ENCODE results near the gene SCIMP.

The SCIMP gene

DNA sequence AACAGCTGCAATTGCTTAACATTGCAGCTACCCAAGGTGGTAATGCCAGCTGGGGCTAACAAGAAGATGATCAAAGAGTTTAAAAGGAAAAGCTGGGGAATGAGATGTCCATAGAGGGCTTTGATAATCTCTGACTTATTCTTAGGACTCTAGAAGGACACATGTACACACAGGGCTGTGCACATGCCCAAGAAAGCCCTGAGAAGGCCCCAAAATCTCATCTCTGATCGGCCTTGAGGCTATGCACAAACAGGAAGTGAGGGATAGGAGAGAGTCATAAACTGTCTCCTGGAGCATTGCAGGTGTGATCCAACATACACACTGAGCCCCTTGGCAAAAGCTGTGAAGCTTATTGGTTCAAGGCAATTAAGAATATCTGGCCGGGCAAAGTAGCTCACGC lies 30.2 kb upstream of the SCIMP start:
- no peak overlapping the region for H3K4me3 ChIP-seq (ENCODE audit: low read length)
- no peak for DNase-seq (ENCODE audit: low read depth)
- TF ChIP-seq, protein P1, sequence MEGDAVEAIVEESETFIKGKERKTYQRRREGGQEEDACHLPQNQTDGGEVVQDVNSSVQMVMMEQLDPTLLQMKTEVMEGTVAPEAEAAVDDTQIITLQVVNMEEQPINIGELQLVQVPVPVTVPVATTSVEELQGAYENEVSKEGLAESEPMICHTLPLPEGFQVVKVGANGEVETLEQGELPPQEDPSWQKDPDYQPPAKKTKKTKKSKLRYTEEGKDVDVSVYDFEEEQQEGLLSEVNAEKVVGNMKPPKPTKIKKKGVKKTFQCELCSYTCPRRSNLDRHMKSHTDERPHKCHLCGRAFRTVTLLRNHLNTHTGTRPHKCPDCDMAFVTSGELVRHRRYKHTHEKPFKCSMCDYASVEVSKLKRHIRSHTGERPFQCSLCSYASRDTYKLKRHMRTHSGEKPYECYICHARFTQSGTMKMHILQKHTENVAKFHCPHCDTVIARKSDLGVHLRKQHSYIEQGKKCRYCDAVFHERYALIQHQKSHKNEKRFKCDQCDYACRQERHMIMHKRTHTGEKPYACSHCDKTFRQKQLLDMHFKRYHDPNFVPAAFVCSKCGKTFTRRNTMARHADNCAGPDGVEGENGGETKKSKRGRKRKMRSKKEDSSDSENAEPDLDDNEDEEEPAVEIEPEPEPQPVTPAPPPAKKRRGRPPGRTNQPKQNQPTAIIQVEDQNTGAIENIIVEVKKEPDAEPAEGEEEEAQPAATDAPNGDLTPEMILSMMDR (conservative IDR thresholded peaks at IDR 0.05; ENCODE audit: low read length) = no peak

DNA sequence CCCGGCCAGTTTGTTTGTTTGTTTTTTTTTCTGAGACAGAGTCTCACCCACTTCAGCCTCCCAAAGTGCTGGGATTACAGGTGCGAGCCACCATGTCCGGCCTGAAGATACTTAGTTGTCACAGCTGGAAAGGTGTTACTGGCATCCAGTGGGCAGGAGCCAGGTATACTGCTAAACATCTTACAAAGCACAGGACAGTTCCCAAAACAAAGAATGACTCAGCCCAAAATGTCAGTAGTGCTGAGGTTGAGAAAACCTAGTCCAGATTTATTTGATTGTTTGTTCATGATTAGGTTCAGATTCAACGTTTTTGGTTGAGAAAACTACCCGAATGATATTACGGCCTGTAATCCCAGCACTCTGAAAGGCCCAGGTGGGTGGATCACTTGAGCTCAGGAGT lies 28.8 kb upstream of the SCIMP start:
- H3K4me3 ChIP-seq (ENCODE audit: low read length) = no peak overlapping the region
- no peak for DNase-seq (ENCODE audit: low read depth)
- TF ChIP-seq, protein P1 (conservative IDR thresholded peaks at IDR 0.05; ENCODE audit: low read length) = no peak

DNA sequence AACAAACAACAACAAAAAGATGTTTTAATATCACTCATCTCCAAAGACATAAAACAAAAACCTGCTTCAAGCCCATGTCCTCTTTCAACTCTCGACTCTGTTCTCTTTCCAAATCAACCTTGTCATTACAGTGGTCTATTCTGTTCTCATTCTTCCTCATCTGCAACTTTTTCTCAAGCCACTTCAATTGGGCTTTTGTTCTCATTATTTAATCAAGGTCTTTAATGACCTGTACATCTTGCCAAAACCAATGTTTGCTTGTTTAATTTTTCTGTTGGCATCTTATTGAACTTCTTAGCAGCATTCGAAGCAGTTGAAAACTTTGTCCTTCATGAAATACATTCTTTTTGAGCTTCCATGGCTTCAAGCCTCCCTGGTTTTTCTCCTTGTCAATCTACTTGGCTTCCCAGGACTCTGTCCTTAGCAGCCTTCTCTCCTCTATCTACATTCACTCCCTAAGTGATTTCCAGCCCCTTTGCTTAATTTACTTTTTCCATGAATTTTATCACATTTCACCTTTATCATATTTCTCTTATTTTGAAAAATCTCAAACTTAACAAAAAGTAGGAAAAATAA lies 27.8 kb upstream of the SCIMP start:
- no peak overlapping the region for H3K4me3 ChIP-seq (ENCODE audit: low read length)
- TF ChIP-seq, protein P1 (conservative IDR thresholded peaks at IDR 0.05; ENCODE audit: low read length) = no peak
- no peak for DNase-seq (ENCODE audit: low read depth)

DNA sequence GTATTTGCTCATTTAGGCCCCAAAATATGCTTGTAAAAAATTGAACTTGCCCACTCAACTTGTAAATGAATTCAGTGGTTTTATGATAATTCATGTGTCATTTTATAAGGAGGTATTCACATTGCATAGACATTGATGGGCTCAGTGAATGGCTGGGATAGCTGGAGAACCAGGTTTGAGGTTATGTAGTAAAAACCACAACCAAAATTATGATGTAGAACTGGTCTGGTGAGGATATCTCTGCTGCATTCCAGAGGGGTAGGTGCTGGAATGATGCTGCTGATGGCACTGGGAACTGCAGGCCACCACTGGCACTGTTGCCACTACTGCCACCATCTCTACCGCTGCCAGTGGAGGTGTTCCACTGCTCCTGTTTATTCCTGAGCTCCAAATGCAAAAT lies 25.9 kb upstream of the SCIMP start:
- no peak for DNase-seq (ENCODE audit: low read depth)
- TF ChIP-seq, protein P1 (conservative IDR thresholded peaks at IDR 0.05; ENCODE audit: low read length) = no peak
- H3K4me3 ChIP-seq (ENCODE audit: low read length) = no peak overlapping the region

DNA sequence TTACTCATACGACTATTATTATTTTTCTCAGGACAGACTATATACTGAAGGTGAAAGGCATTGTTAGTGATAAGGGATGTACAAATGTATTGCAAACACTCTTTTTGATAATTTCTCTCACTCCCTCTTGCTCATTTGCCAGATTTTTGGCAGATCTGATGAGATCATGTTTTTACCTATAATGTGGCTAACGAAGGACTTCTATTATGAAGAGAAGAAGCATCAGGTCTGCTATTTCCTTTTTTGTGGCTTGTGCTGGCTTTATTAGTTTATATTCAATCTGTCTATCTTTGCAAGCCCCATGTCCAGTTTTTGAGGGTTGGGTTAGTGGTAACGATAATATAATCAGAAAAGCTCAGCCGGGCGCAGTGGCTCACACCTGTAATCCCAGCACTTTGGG lies 22.5 kb upstream of the SCIMP start:
- no peak for DNase-seq (ENCODE audit: low read depth)
- TF ChIP-seq, protein P1 (conservative IDR thresholded peaks at IDR 0.05; ENCODE audit: low read length) = no peak
- no peak overlapping the region for H3K4me3 ChIP-seq (ENCODE audit: low read length)

DNA sequence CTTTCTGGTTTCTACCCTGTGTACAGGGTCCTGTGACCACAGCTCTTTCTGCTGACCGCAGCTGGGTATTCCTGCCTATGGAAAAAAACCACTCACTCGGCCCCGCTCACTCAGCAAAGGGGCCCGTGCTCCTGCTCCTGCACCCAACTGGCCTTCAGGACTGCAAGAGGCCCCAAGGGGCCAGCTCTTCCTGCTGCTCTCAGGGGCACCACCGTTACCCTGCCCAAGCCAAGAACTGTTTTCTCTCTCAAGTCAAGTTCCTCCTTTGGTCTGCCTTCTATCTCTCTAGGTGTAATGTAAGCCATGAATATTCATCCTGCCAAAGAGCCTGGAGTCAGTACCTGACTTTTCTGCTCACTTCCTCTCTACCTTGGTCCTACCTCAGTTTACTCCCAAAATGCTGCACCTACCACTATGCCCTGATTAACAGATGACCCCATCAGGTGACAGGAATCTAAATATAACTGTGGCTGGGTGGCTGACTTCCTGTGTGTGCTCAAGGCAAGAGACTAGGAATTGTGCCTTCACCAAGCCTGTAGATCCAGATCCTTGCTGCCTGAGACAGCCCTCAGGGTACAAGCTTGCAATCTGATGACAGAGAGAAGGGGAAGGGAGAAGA lies 20.4 kb upstream of the SCIMP start:
- DNase-seq (ENCODE audit: low read depth) = no peak
- TF ChIP-seq, protein P1 (conservative IDR thresholded peaks at IDR 0.05; ENCODE audit: low read length) = no peak
- H3K4me3 ChIP-seq (ENCODE audit: low read length) = no peak overlapping the region

DNA sequence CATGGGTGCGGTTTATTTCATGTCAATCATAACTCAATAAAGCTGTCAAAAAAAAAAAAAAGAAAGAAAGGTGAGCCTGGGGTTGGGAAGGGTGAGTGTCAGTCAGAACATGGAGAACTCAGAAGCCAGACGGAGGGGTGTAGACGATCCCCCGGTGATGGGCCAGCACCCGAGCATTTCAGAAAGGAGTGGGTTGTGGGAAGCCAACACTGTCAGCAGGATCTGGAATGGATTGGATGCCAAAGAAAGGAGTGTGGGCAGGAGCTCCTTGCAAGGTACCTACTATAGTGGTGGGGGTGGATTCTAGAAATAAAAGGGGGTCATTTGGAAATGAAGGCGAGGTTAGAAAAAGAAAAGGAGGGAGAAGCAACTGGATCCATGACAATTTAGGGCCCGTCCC lies 19.8 kb upstream of the SCIMP start:
- no peak for DNase-seq (ENCODE audit: low read depth)
- TF ChIP-seq, protein P1 (conservative IDR thresholded peaks at IDR 0.05; ENCODE audit: low read length) = no peak
- no peak overlapping the region for H3K4me3 ChIP-seq (ENCODE audit: low read length)
